KMS-11 (cell line): ENCODE results near the gene EME1.

Source experiments
- H2AFZ ChIP-seq: fragments of 200-600 bp; sonication (generic); 2 replicates; pipeline ENCODE4 v1.6.1; 2016; ENCODE audit warnings: antibody characterized with exemption, mixed run types, low read depth
- H3K27ac ChIP-seq: fragments of 200-600 bp; sonication (generic); 2 replicates; pipeline ENCODE4 v1.6.1; 2016; ENCODE audit warnings: mild to moderate bottlenecking, mixed run types
- H3K27me3 ChIP-seq: fragments of 200-600 bp; sonication (generic); 2 replicates; pipeline ENCODE4 v1.6.1; 2017; ENCODE audit warnings: mild to moderate bottlenecking, low read depth, mixed run types, moderate library complexity; ENCODE audit not compliant: insufficient read depth
- H3K36me3 ChIP-seq: fragments of 200-600 bp; sonication (generic); 2 replicates; pipeline ENCODE4 v1.6.1; 2017; ENCODE audit warnings: mild to moderate bottlenecking, mixed run types; ENCODE audit not compliant: insufficient read depth
- H3K4me1 ChIP-seq: fragments of 200-600 bp; sonication (generic); 2 replicates; pipeline ENCODE4 v1.6.1; 2016; ENCODE audit warnings: mild to moderate bottlenecking, low read depth, mixed run types; ENCODE audit not compliant: poor library complexity, severe bottlenecking
- H3K4me2 ChIP-seq: fragments of 200-600 bp; sonication (generic); 2 replicates; pipeline ENCODE4 v1.7.0; 2016; ENCODE audit warnings: mild to moderate bottlenecking, mixed run types
- H3K4me3 ChIP-seq: fragments of 200-600 bp; sonication (generic); IDR thresholded peaks from 2 replicates; pipeline ENCODE4 v1.6.1; 2017; ENCODE audit warnings: low read depth, low read length, mixed read lengths; ENCODE audit not compliant: insufficient read depth
- H3K79me2 ChIP-seq: fragments of 200-600 bp; sonication (generic); 2 replicates; pipeline ENCODE4 v1.6.1; 2016; ENCODE audit warnings: low read depth, mixed run types; ENCODE audit not compliant: insufficient read depth
- H3K9ac ChIP-seq: fragments of 200-600 bp; sonication (generic); 2 replicates; pipeline ENCODE4 v1.6.1; 2016; ENCODE audit warnings: mild to moderate bottlenecking, mixed run types
- H4K20me1 ChIP-seq: fragments of 200-600 bp; sonication (generic); 2 replicates; pipeline ENCODE4 v1.6.1; 2016; ENCODE audit warnings: mild to moderate bottlenecking, mixed run types; ENCODE audit not compliant: insufficient read depth
- CTCF ChIP-seq: fragments of 200-600 bp; sonication (generic); conservative IDR thresholded peaks from 2 replicates; pipeline ENCODE4 v1.6.1; 2017; ENCODE audit warnings: low read depth, mild to moderate bottlenecking, antibody characterized with exemption, low read length, moderate library complexity, mixed read lengths

EME1 gene

GRCh38 chr17:50350733-50351132, 22.3 kb upstream of the EME1 start:
- Histone ChIP-seq H3K27ac (no peak overlapping the region), H3K4me1 (peaks cover 7% of the 10 kb centered on the region), H3K4me3 (no peak overlapping the region), H3K9ac (no peak overlapping the region), H3K4me2 (no peak overlapping the region), H3K79me2 (peaks cover 21% of the 10 kb centered on the region; the same call in 1 of the 2 replicates), H4K20me1 (no peaks in the 10 kb centered on the region), H2AFZ (no peak overlapping the region), H3K36me3 (no peaks in the 10 kb centered on the region), H3K27me3 (no peaks in the 10 kb centered on the region)
- TF ChIP-seq CTCF, result no peak

DNA sequence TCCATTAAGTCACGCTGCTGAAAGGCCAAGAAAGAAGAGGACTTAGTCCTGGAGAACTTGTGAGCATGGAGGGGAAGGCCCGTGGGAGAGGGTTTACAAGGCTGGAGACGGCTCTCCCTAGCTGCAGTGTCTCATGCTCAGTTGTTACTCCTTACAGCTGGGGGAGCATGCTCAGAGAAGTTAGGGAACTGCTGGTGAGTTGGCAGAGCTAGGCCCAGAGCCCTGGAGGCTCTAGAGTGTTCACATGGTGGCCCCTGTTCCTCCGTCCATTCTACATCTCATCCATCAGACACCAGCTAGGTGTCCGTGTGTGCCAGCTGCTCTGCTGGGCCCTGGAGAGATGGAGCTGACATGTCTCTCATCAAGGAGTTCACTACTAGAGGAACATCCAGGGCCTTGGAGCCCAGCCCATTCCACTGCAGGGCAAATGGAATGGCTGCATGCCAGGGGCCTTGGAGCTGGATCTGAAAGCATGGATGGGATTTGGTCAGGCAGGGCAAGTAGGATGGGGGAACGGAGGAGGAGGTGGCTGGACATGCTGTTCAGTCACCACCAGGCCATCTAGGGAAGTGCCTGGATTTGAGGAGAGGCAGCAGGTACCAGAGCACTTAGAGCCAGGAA, 20.8 kb upstream of the EME1 start:
- Histone ChIP-seq H3K4me2 (no peak overlapping the region), H3K79me2 (peaks cover 15% of the 10 kb centered on the region; the same call in 1 of the 2 replicates)

DNA sequence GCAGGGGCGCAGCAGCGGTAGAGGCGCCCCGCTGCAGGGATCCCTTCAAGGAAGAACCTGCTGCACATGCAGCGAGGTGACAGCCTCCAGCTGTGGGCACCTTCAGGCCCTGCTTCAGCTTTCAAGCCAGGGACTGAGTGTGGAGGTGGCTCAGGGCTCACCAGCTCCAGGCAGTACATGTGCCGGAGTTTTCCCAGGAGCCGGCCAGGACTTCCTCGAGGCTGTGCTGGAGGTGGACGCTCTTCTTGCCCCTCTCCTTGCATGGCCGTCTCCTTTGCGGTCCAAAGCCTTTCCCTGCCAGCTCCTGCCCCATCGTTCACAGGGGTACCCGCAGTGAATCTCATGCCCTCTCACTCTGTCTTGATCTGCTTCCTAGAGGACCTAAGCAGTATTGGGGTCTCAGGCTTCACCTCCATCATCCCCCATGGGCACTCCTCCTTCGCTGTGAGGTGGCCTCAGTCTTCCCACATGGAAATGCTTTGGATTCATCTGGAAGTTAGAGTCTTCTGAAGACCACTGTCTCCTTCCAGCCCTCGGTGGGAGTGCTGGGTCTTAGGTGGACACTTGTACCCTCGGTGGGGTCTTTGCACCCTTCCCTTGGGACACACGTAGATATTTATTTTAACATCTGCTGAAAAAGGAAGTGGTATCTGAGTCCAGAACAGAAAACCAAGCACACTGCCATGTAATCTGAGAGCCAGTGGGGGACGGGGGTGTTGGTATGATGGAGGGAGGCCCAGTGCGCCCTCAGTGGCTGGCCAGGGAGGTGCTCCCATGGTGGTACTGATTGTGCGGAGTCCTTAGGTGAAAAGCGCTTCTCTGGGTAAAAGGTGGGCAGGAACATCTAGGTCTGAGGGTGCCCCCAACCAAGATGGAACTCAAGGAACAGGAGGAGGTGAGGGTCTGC, 20.1 kb upstream of the EME1 start:
- no peaks in the 10 kb centered on the region for H4K20me1 ChIP-seq
- TF ChIP-seq CTCF, result no peak
- H3K4me1 ChIP-seq, result no peaks in the 10 kb centered on the region
- no peak overlapping the region for H3K9ac ChIP-seq
- no peak overlapping the region for H3K4me3 ChIP-seq
- H3K27ac ChIP-seq, result no peak overlapping the region
- H3K79me2 ChIP-seq, result peaks cover 7% of the 10 kb centered on the region; the same call in 1 of the 2 replicates
- no peak overlapping the region for H3K4me2 ChIP-seq
- H3K27me3 ChIP-seq, result no peaks in the 10 kb centered on the region
- no peak overlapping the region for H2AFZ ChIP-seq
- no peaks in the 10 kb centered on the region for H3K36me3 ChIP-seq

More for the DNA sequence above, 20.8 kb upstream of the EME1 start:
- Histone ChIP-seq H3K4me1 (peaks cover 5% of the 10 kb centered on the region), H3K4me3 (no peak overlapping the region), H4K20me1 (no peaks in the 10 kb centered on the region), H3K9ac (no peak overlapping the region), H3K27me3 (no peaks in the 10 kb centered on the region), H3K36me3 (no peaks in the 10 kb centered on the region), H3K27ac (no peak overlapping the region), H2AFZ (no peak overlapping the region)
- no peak for TF ChIP-seq CTCF

DNA sequence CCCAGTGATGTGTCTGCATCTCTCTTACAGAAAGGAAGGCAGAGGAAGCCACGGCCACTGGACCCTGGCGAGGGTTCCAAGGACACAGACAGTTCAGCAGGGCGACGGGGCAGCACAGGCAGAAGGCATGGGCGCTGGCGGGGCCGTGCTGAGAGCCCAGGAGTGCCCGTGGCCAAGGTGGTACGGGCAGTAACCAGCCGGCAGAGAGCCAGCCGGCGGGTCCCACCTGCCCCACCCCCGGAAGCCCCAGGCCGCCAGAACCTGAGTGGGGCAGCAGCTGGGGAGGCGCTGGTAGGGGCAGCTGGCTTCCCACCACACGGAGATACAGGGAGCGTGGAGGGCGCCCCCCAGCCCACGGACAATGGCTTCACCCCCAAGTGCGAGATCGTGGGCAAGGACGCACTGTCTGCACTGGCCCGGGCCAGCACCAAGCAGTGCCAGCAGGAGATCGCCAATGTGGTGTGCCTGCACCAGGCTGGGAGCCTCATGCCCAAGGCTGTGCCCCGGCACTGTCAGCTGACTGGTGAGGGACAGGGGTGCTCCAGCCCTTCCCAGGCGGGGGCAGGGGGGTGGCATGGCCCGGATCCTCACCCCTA, 19.3 kb upstream of the EME1 start:
- Histone ChIP-seq H3K9ac (no peak overlapping the region), H3K27ac (no peak overlapping the region), H4K20me1 (no peaks in the 10 kb centered on the region), H2AFZ (no peak overlapping the region), H3K27me3 (no peaks in the 10 kb centered on the region), H3K4me3 (no peak overlapping the region), H3K4me2 (no peak overlapping the region), H3K36me3 (no peaks in the 10 kb centered on the region), H3K79me2 (peaks cover 5% of the 10 kb centered on the region; the same call in 1 of the 2 replicates), H3K4me1 (no peaks in the 10 kb centered on the region)
- no peak for TF ChIP-seq CTCF
